SKM-1 (cell line): Measurements from ENCODE around the gene NFKBIZ.

Experiments used
- DNase-seq: peaks from one replicate; lab custom pipeline; 2025; ENCODE audit not compliant: unreplicated experiment; lab: John Stamatoyannopoulos, UW

Gene NFKBIZ

GRCh38 chr3:101824702-101825101, 24.6 kb upstream of the NFKBIZ start:
- no peak for DNase-seq

DNA sequence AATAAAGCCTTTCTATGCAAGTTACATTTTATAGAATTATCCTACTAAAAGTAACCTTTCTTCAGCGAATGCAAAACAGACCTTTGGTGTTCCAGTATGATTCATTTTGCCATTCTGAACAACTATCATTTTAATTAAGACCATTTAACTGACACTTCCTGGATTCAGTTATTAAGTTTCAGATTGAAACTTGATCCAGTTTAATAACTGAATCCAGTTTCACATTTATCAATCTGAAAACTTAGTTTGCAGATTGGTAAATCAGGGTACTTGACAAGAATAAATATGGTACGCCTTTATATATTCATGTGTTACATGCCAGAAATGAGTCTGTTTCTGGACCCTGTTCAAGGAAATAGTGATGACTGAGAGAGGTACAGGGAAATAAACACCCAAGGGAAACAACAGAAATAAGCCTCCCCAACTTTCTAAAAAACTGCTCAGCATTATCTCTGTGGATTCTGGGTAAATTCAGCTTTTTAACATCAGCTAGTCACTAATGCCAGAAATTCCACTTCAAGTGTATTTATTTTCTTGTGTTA, 23.3 kb upstream of the NFKBIZ start:
- no peak for DNase-seq

GRCh38 chr3:101827211-101828174, 21.8 kb upstream of the NFKBIZ start:
- DNase-seq: peak; percentile 21

GRCh38 chr3:101828276-101828675, 21.0 kb upstream of the NFKBIZ start:
- no peak for DNase-seq

DNA sequence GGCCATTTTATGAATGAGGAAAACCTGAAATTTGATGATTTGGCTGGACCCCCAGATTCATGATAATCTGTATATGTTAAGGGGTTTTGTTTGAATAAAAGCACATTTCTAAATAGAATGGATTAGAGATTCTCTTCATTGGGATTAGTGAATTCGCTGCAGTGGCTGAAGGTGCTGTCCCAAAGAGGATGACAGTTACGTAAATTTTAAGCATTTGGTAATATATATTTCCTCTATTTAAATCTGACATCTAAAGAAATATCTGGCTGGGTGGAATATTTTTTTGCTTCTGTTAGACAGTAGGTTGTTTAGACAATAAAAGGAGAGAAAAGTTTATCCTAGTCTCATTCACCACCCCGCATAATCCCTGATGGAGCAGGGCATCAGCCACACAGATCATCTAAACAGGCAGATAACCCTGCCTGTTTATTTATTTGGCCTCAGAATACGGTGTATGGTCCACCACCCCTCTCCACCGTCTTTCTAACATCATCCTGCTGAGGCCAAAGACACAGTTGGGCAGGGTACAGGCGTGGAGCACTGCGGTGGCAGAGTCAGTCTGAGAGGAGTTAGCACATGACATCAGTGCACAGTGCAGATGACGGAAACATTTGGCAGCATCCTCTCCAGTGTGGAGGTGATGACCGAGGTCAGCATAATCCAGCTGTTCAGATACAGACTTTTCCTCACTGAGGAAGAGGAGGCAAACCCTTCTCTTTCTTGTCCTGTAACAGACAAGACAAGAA, 20.4 kb upstream of the NFKBIZ start:
- DNase-seq: no peak

DNA sequence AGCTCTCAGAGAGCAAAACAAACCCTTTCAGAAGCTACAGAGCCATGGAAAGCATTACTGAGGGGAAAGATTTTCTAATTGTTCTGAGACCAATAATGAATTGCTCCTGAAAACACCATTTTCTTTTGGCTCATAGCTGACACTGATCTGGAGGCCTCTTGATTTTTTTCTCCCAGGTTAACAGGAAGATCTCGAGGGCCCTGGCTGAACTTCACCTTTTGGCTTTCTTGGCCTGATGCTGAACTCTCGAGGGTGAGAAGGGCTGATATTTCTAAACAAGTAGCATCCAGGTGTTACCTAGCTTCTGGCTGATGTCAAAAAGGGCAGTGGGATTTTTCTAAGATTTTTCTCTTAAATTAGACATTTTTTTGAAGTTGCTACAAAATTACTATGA, 19.9 kb upstream of the NFKBIZ start:
- no peak for DNase-seq

GRCh38 chr3:101829874-101830273, 19.4 kb upstream of the NFKBIZ start:
- DNase-seq: no peak

DNA sequence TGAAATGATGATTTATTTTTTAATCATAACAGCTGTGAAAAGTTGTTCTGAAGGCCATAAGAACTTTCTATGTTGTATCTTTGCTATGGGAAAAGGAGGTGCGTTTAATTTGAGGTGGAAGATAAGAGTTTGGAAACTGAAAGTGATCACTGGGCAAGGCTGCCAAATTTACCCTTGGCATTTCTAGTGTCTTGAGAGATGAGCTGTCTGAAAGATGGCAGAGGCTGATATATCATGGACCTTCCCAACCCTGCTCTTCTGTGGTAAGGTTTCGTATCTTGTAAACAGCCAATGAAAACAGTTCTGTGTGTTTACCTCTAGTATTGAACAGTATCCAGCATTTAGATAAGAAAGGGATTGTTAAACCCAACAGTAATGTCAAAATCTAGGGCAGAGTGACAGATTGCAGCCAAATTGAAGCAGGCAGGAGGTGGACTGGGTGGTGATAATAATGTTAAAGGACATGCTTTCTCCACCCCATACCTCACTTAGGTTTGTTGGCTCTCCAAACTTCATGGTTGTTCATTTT, 15.8 kb upstream of the NFKBIZ start:
- DNase-seq: no peak

DNA sequence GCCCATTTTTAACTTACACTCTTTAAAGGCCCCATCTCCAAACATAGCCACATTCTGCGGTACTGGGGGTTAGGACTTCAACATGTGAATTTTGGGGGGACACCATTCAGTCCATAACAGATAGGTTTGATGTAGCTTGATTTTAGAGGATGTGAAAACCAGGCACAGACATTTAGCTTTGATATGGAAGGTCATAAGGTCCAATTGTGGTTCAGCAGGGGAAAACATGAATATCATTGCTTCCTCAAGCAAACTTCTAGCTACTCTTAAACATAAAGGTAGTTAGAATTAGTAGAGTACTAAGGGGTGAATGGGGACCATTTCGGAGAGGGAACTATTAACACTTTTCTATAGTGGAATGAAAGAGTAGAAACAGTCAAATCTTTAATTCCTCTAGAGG, 13.6 kb upstream of the NFKBIZ start:
- no peak for DNase-seq

GRCh38 chr3:101836160-101836559, 13.2 kb upstream of the NFKBIZ start:
- no peak for DNase-seq

DNA sequence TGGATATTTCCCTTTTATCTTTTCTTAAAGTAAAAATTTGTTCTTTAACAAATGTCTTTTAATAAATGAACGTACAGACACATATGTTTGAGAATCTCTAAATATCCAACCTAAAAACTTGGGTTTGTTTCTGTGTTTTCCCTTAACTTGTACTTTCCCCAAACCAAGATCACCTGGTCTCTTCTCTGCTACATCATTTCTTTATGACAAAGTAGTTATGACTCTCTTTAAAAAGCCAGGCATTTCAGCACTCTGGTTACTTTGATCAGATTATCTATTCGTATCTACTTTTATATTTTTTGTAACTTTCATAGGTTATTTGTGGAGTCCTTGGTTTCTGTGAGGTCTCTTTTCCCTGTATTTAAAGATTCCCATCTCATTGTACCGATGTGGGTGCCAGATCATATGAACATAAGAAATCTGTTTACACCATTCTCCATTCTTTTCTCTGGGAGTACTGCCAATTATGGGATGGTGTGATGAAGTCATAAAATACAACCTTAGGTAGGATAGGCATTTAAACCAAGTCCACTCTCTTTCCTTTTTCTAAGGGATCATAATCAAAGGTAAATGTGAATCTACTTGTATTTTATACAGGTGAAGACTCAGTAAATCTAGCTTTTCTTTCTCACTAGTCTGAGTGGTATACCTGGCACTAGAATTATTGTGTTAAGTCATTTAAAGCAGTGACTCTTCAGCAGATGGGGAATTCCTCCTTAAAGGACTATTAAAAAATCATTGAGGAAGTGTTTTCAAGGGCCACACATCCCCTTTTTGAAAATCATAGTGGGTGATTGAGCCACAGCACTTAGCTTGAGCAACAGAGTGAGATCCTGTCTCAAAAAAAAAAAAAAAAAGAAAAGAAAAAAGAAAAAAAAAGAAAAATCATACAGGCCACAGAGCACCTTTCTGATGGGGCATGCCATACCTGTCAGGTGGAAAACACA, 12.4 kb upstream of the NFKBIZ start:
- DNase-seq: peak; percentile 64

DNA sequence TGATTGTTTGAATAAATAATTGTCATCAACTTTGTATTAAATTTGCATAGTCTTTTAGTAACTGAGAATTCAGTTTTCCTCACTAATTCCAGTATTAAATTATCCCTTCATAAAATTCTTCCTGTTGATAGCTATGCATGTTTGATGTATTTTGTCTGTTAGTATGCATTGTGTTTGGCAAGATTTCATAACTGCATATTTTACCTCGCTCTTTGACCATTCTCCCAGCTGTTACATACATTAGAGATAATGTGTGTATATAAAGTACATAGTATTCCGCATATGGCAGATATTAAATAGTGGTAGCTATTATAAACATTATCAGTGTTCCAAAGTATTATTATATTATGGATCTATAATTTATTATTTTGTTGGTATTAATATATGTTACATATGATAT, 10.6 kb upstream of the NFKBIZ start:
- no peak for DNase-seq

DNA sequence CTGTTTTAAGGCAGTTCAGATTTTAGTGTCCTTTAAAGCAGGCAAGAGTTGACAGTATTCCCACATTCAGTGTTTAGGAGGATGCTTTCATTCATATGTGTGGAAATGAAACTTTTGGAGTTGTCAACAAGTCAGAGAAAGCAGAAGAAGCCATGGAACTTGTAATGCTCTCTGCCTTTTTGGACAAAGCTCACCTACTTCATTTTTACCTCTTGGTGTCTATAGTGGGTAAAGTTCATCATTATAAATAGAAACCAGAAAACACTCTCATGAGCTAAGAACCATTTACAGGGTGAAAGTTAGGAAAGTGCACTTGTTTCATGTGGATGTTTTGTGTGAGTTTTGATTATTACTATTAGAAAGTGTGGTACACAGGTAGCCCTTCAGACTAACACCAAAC, 9.2 kb upstream of the NFKBIZ start:
- DNase-seq: no peak

DNA sequence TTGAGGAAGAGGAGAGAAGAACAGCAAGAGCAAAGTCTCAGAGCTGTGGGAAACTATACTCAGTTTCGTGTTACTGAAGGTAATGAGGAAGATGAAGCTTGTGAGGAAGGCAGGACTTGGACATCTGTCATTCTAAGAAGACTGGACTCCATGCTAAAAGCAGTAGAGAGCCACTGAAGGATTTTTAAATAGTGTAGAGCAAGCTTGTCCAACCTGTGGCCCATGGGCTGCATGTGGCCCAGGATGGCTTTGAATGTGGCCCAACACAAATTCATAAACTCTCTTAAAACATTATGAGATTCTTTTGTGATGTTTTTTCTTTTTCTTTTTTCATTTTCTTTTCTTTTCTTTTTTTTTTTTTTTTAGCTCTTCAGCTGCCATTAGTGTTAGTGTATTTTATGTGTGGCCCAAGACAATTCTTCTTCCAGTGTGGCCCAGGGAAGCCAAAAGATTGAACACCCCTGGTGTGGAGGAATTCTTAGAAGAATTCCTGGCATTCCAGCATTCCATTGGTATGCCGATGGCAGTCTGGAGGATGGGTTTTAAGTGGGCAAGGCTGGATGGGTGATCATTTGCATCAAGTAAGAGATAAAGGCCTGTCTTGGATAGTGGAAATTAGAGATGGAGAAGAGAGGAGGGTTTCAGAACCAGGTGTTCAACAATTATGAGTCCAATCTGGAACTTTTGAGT, 6.9 kb upstream of the NFKBIZ start:
- no peak for DNase-seq

GRCh38 chr3:101842935-101843330, 6.4 kb upstream of the NFKBIZ start:
- DNase-seq: no peak

DNA sequence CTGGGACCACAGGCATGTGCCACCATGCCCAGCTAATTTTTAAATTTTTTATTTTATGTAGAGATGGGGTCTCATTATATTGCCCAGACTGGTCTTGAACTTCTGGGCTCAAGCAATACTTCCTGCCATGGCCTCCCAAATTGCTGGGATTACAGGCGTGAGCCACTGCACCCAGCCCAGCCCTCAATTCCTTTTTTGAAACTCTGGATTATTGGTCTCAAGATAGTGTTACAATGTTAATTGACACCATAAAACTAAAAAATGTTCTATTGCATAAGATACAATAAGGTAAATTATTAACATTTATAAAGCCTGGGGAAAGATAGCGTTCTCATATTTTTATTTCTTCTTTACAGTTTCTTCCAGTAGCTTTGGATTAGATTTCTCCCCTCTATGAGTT, 3.9 kb upstream of the NFKBIZ start:
- DNase-seq: no peak

- DNase-seq: no peak
These were observed 2.6 kb upstream of the NFKBIZ start for GRCh38 chr3:101846709-101847108.

DNA sequence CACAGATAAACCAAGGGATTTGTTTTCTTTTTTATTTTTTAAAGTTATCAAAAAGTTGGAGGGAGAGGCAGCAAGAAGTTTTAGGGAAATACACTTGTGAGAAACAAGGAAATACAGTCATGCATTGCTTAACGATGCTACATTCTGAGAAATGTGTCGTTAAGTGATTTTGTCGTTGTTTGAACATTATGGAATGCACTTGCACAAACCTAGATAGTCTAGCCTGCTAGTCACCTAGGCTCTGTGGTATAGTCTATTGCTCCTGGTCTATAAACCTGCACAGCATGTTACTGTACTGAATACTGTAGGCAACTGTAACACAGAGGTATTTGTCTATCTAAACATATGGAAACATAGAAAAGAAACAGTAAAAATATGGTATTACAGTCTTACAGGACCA, 2.0 kb upstream of the NFKBIZ start:
- DNase-seq: no peak

DNA sequence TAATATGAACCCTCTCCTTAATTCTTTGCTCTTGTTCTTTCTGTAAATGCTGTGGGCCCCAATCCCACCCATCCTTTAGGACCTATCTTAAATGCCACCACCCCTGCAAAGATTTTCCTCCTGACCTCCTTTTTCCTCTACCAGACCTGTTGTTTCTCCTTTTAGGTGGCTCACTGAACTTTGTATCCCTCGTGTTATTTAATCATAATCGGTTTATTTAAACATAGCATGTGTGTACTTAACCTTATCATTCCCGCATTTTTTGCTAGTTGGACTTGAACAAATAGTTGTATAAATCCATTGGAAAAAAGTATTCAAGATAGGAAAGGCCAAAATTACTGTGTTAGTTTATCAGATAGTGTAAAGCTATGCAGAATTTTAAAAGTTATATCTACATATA, 988 bp upstream of the NFKBIZ start:
- DNase-seq: no peak

GRCh38 chr3:101849714-101850245, 466 bp downstream of the NFKBIZ start:
- no peak for DNase-seq
